Measurements from ENCODE around the gene TMEM269. TPM values are rescaled to one million over a fixed set of nuclear protein-coding genes. Genes with fewer than 3 reads are reported as not detected.

The TMEM269 gene
- total RNA-seq, 1 experiment from 2014 or later: 0.03 TPM

- DNase-seq (ENCODE audit: low spot score): no peak
Measured at GRCh38 chr1:42821690-42822089, 36.9 kb downstream of the TMEM269 start.

DNA sequence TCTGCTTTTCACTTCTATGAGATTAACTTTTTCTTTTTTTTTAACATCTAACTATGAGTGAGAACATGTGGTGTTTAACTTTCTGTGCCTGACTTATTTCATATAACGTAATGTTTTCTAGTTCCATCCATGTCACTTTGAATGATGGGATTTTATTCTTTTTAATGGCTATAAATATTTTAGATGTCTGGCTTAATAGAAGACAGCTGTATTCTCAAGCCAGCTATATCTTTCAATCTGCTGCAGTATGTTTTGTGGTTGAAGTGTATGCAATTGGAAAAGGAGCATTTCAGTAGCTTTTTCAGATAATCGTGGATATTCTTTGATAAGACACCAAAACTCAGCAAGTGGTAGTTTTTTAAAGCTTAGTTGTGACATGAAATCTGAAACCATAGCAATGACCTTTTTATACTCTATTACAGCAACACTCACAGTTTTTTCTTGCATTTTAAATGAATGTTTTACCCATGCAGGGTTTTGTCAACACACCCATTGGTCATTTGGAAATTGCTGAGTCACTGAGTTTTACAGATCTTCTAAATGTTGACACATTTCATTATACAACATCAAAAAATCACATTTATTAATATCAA, 38.1 kb downstream of the TMEM269 start:
- DNase-seq (ENCODE audit: low spot score): no peak

DNA sequence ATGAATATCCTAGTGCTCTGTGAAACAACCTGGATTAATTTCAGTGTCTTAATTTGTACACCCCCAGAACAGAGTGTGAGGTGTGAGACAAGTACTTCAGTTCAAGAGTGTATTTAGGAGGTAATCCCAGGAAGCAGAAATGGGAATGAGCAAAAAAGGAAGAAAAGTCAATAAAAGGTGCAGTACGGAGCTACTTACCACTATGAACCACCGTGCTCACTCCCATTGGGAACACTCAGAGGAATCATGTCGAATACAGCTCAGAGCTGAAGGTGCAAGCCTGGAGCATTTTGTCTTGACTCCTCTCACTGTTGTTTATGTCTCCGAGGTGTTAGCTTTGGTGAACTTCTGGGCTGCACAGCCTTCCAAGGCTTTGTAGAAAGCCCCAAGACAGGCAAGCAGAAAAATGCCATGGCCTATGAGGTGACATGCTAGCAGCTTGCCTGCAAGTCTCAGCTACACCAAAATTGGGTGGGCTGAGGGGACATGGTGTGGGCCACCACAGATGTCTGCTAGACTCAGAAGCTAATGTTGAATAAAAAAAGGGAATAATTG, 39.8 kb downstream of the TMEM269 start:
- DNase-seq (ENCODE audit: low spot score): no peak

DNA sequence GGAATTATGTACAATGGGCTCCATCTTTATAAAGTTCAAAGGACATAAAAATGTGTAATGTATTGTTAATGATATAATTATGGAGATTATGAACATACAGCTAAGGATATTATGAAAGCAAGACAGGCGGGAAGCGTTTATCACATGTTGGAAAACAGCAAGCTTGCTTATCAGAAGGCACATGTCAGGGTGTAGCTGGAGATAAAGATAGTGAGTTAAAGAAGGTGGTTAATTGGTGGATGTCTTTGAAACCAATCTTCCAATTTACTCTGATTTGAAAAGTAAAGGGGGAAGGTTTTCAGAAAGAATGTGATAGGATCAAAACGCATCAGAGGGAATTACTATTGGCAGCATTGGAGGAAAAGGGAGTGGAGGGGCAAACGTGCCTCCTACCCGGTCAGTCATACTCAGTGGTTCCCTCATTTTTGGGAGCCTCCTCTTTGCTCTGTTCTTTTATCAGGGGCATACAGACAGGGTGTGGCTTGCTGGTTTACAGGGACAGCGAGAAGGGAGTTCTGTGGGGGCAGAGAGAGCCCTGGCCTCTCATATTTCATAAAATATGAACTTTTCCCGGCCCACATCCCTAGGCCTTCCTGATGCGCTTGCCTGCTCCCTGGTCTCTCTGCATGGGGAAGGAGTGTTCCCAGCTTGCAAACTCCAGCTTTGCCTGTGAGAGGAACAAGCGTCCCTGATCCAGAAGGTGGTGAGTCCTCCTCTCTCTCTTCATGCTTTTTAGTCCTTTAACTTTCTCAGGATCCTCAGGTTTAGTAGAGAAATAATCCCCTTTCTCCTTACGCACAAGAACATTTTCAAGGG, 40.5 kb downstream of the TMEM269 start:
- no peak for DNase-seq (ENCODE audit: low spot score)

- no peak for DNase-seq (ENCODE audit: low spot score)
Measured at GRCh38 chr1:42830631-42831030, 45.8 kb downstream of the TMEM269 start.

DNA sequence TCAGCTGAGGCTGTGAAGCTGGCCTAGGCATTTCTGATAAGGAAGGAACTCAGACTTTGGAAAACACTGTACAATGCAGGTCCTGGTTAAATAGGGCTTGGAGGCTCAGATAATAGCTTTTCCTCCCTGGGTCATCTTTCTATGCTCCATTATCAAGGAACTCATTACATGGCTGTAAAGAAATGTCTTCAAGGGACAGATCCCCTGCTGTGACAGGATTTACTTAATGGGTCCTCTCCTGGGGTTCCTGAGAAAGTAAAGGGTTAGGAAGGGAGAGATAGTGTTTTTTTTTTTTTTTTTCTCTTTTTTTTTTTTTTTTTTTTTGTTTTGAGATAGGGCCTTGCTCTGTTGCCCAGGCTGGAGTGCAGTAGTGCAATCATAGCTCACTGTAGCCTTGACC, 46.5 kb downstream of the TMEM269 start:
- DNase-seq (ENCODE audit: low spot score): no peak

DNA sequence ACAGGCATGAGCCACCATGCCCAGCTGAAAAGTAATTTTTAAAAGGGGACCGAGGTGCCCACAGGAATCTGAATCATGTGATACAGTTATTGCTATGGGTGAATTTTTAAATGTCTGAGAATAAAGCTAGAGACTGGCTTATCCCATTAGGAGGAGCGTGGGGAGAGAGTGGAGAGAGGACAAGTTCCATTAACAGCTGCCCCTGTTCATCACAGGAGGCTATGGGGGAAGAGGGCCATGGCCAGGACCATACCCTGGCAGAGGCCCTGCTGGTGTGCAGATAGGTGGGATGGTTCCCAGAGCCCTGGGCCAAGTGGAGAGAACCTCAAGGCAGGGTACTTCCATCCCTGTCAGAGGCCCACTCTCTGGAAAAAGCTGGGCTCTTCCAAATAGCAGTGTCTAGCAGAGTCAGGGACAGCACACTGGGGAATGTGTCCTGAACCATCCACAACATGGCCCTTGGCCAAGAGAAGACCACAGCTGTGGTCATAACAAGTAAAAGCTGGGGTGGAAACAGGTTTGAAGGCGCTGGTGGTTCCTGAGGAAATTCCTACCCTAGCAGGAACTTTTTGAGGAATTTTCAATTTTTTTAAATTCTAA, 48.0 kb downstream of the TMEM269 start:
- no peak for DNase-seq (ENCODE audit: low spot score)

DNA sequence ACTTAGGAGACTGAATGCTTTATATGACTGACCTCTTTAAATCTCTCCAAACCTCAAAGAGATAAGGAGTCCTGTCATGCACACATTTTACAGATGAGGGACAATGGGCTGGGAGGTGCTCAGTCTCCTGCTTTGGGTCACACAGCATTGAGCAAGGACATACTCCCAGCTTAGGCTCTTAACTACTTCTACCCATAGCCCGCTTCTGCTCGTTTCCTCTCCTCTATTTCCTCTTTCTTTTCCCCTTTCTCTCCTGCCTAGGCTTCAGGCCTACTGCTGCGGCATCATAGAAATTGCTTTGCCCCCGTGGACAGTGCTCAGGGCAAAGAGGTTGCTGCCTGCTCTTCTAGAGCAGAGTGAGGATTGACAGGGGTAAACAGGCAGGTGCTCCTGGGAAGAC, 49.2 kb downstream of the TMEM269 start:
- no peak for DNase-seq (ENCODE audit: low spot score)

- DNase-seq (ENCODE audit: low spot score): no peak
Measured at GRCh38 chr1:42834803-42835202, 50.0 kb downstream of the TMEM269 start.

GRCh38 chr1:42835422-42835821, 50.6 kb downstream of the TMEM269 start:
- DNase-seq (ENCODE audit: low spot score): no peak

DNA sequence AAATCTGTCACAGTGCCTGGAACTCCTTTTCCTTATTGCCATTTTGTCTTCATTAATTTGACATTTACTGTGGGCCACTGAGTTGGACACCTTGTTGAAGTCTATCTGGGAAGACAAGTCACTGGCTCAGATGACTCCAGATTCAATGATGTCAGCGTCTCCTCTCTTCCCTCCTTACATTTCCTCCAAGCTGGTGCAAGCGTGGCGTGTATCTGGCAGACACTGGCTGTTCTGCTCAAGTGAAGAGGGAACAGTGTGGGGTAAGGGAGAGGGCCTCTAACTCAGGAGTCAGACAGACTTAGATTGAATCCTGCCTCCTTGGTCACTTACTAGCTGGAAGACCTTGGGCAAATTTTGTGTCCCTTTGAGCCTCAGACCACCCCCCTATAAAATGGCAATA, 52.9 kb downstream of the TMEM269 start:
- DNase-seq (ENCODE audit: low spot score): no peak

DNA sequence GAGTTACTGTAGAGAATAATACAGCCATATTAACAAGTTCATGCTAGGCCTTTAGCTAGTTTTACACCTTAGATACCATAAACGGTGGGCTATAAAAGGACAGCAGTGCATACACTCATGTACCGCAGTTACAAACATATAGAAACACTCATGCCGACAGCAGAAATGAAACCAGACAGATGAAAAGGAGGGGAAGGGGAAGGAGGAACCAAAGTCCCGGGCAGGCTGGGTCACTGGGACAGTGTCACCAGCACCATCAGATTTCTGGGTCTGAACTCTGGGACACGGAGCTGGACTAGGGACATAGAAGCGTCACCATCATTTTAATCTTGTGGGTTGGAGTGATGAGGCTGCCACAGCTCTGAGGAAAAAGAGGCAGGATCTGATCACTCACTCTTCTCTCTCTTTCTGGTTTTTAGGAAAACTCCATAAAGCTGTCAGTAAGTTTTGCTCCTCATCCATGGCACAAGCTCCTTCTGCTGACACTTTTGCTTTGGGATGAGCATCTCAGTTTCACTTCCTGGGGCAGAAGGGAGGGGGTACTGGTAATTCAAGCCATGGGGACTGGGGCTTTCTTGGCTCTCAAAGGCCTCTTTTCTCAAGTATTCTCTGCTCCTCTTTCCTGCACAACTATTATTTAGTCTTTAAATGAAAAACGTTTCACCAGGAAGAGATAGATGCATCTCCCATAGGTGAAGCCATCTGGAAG, 53.8 kb downstream of the TMEM269 start:
- DNase-seq (ENCODE audit: low spot score): no peak

DNA sequence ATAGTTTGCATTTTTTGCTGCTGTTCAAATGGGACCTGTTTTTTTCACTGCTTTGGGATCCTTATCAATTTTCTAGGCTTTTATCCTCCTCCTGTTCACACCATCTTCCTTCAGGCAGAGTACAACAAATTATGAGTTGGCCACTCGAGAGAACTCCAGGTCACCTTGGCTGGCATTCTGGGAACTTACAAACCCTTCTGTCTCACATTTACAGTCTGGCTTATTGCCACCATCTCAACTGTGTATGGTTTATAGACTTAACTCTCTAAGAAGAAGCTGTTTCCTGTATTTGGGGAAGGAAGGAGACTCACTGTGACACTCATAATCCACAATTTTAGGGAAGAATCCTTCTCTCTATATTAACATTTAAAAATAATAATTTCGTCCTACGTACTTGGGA, 56.2 kb downstream of the TMEM269 start:
- DNase-seq (ENCODE audit: low spot score): no peak

DNA sequence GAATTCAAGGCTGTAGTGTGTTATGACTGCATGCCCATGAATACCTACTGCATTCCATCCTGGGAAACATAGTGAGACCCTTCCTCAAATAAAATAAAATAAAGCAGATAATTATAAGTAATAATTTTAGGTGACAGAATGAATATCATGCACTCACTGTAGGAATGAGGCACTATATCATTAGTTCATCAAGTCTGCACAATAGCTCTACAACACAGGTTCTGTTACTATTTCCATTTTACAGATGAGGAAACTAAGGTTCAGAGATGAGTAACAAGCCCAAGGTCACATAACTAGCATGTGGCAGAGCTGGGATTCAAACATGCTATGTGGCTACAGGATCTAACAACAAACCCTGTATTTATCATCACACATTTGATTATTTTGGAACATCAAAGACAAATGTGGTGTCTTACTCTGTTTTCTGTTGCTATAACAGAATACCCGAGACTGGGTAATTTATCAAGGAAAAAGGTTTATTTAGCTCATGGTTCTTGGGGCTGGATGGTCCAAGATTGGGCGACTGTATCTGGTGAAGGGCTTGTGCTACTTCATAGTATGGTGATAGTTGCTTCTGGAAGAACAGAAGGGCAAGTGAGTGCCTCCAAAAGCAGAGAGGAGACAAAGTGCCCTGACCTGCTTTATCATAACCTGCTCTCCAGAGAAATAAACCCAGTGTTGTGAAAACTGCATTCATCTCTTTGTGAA, 56.8 kb downstream of the TMEM269 start:
- no peak for DNase-seq (ENCODE audit: low spot score)

GRCh38 chr1:42844592-42845140, 59.9 kb downstream of the TMEM269 start:
- no peak for DNase-seq (ENCODE audit: low spot score)

GRCh38 chr1:42845193-42845592, 60.4 kb downstream of the TMEM269 start:
- no peak for DNase-seq (ENCODE audit: low spot score)

GRCh38 chr1:42845866-42846256, 61.1 kb downstream of the TMEM269 start:
- no peak for DNase-seq (ENCODE audit: low spot score)

DNA sequence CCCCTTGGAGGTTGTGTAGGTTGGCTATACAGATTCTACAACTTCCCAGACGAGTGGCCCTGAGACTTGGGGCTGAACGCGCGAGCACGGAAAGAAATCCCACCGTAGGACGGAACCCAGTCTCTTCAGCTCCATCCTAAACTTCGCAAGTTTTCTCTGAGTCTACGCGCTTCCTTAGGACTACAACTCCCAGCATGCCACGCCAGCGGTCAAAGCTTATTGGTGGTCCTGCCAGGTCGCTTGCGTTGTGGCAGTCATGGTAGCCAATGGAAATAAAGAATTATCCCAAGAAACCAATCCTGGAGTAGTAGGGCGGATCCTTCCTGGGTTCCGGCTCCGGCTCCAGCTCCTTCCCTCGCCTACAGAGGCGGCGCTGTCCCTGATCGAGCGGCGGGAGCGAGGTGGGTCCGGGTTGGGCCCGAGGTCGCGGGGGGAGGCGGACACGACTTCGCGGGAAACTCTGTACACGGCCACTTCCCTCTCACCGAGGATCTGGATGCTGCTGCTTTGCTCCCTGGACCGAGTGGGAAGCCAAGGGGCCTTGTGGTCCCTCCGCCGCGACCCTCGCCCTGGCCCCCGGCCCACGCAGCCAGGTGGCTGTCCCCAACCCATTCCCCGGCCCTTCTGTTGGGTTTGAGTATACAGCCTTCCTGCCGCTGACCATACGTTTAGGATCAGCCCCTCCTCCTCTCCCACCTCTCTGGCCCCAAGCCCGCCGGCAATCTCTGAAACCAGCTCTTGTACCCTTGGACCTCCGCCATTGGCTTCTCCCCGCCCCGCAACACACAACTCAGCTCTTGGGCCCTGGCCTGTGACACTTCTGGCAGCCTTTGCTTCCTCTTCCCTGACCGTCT, 61.7 kb downstream of the TMEM269 start, which contains the start of gene ZNF691:
Gene ZNF691 (plus strand): TSS at position 357 of the 854 bp plus-strand sequence. CDS start 3,046 bp downstream, outside the sequence.
- DNase-seq (ENCODE audit: low spot score): peak; percentile 96

- DNase-seq (ENCODE audit: low spot score): no peak
Measured at GRCh38 chr1:42847111-42847595, 62.4 kb downstream of the TMEM269 start.
